ENCODE results near the gene DOLK. TPM values are rescaled to one million over a fixed set of nuclear protein-coding genes. Genes with fewer than 3 reads are reported as not detected.

Gene DOLK
- total RNA-seq, 1 experiment from 2014 or later, result 20.1 TPM

- Histone ChIP-seq H2AK5ac (ENCODE audit: insufficient read length, low read length) (no peak overlapping the region), H4K20me1 (ENCODE audit: control insufficient read depth, insufficient read depth, insufficient read length) (no peaks in the 10 kb centered on the region), H3K14ac (ENCODE audit: insufficient read depth, low read length) (no peak overlapping the region), H3K79me2 (ENCODE audit: insufficient read depth, low read length) (peaks cover 7% of the 10 kb centered on the region; the same call in 1 of the 2 replicates), H3K56ac (ENCODE audit: insufficient read length, low read depth, low read length) (no peak overlapping the region), H2BK15ac (ENCODE audit: low read depth, low read length) (no peak overlapping the region), H3K23ac (ENCODE audit: insufficient read length, low read depth, low read length) (no peak overlapping the region), H2BK12ac (ENCODE audit: insufficient read length, low read depth, low read length) (no peak overlapping the region), H2BK5ac (ENCODE audit: insufficient read length, low read length) (no peak overlapping the region), H2BK20ac (ENCODE audit: low read depth, low read length, poor library complexity, severe bottlenecking) (no peak overlapping the region), H3T11ph (ENCODE audit: low read length) (no peak overlapping the region), H4K8ac (replicated peaks; ENCODE audit: insufficient read length, low read depth, low read length) (no peak overlapping the region), H3K27me3 (ENCODE audit: insufficient read depth, low read length) (no peaks in the 10 kb centered on the region), H3K23me2 (ENCODE audit: insufficient read length, low read depth, low read length, poor library complexity, severe bottlenecking) (no peaks in the 10 kb centered on the region), H4K91ac (ENCODE audit: insufficient read length, low read depth, low read length) (no peak overlapping the region), H3K9ac (ENCODE audit: extremely low read depth, insufficient read length, low read length) (no peak overlapping the region), H2BK120ac (ENCODE audit: low read depth, low read length, poor library complexity, severe bottlenecking) (no peak overlapping the region), H2AFZ (ENCODE audit: low read length) (no peak overlapping the region), H3K9me3 (ENCODE audit: control insufficient read depth, low read depth, low read length) (no peaks in the 10 kb centered on the region), H3K4me1 (ENCODE audit: insufficient read depth, low read length) (peaks cover 3% of the 10 kb centered on the region; the same call in 1 of the 2 replicates), H3K79me1 (ENCODE audit: insufficient read depth, low read depth, low read length, poor library complexity, severe bottlenecking) (peaks cover 4% of the 10 kb centered on the region), H3K4me2 (ENCODE audit: insufficient read depth, insufficient read length, low read length) (no peak overlapping the region), H3K4ac (ENCODE audit: low read depth, low read length) (no peak overlapping the region), H3K27ac (ENCODE audit: insufficient read length, low read depth, low read length) (no peak overlapping the region), H3K18ac (ENCODE audit: insufficient read length, low read depth, low read length) (no peak overlapping the region), H4K5ac (ENCODE audit: insufficient read length, low read depth, low read length) (no peak overlapping the region)
- Mint-ChIP-seq H3K4me1 (peaks cover 3% of the 10 kb centered on the region in 2 experiments), H3K27ac (peak overlapping the region in 2 of 3 experiments; percentile 28 to 44; a peak in 3 of 7 replicates), H3K36me3 (ENCODE audit: insufficient read depth in 1 of 3, low read depth in 3 of 3) (peaks cover 27 to 42% (median 32%) of the 10 kb centered on the region in 3 experiments), H3K9me3 (no peaks in the 10 kb centered on the region), H3K4me3 (no peak overlapping the region), H3K27me3 (ENCODE audit: low read depth) (peaks cover 2% of the 10 kb centered on the region; the same call in 1 of the 2 replicates)
- no CpG with 5 or more reads among the region's 7 CpGs for WGBS (ENCODE audit: extremely low coverage, insufficient read length, low lambda C conversion rate)
- DNase-seq, result no peak
- TF ChIP-seq CTCF (conservative IDR thresholded peaks at IDR 0.05), result no peak
Observed at GRCh38 chr9:128905964-128906363, 41.4 kb downstream of the DOLK start.
